ENCODE results near the gene MICAL2. TPM values are rescaled to one million over a fixed set of nuclear protein-coding genes. Genes with fewer than 3 reads are reported as not detected.

MICAL2 gene
- total RNA-seq, 1 donor = 156 TPM

- Histone ChIP-seq H3K9me3 (ENCODE audit: low read depth, low read length) (no peaks in the 10 kb centered on the region), H3K4me3 (ENCODE audit: insufficient read depth, low read length) (no peak overlapping the region), H3K27me3 (ENCODE audit: insufficient read depth, low read length) (no peaks in the 10 kb centered on the region), H3K4me1 (ENCODE audit: insufficient read depth, low read length) (peaks cover 32% of the 10 kb centered on the region), H2AFZ (ENCODE audit: low read length) (no peak overlapping the region), H3K27ac (ENCODE audit: low read depth, low read length) (no peak overlapping the region), H3K79me2 (ENCODE audit: insufficient read depth, low read length) (no peaks in the 10 kb centered on the region), H3K4me2 (ENCODE audit: insufficient read depth, low read length) (no peak overlapping the region), H4K20me1 (ENCODE audit: insufficient read depth, low read length) (no peaks in the 10 kb centered on the region), H3K36me3 (ENCODE audit: insufficient read depth, low read length) (peaks cover 6% of the 10 kb centered on the region)
- TF ChIP-seq, protein P1, sequence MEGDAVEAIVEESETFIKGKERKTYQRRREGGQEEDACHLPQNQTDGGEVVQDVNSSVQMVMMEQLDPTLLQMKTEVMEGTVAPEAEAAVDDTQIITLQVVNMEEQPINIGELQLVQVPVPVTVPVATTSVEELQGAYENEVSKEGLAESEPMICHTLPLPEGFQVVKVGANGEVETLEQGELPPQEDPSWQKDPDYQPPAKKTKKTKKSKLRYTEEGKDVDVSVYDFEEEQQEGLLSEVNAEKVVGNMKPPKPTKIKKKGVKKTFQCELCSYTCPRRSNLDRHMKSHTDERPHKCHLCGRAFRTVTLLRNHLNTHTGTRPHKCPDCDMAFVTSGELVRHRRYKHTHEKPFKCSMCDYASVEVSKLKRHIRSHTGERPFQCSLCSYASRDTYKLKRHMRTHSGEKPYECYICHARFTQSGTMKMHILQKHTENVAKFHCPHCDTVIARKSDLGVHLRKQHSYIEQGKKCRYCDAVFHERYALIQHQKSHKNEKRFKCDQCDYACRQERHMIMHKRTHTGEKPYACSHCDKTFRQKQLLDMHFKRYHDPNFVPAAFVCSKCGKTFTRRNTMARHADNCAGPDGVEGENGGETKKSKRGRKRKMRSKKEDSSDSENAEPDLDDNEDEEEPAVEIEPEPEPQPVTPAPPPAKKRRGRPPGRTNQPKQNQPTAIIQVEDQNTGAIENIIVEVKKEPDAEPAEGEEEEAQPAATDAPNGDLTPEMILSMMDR (IDR thresholded peaks at IDR 0.05; ENCODE audit: extremely low read depth, low read depth, low read length) = no peak
- no peak for DNase-seq (ENCODE audit: insufficient read length, low spot score, missing footprints)
Measured at GRCh38 chr11:12271826-12272366, 161.5 kb downstream of the MICAL2 start.

DNA sequence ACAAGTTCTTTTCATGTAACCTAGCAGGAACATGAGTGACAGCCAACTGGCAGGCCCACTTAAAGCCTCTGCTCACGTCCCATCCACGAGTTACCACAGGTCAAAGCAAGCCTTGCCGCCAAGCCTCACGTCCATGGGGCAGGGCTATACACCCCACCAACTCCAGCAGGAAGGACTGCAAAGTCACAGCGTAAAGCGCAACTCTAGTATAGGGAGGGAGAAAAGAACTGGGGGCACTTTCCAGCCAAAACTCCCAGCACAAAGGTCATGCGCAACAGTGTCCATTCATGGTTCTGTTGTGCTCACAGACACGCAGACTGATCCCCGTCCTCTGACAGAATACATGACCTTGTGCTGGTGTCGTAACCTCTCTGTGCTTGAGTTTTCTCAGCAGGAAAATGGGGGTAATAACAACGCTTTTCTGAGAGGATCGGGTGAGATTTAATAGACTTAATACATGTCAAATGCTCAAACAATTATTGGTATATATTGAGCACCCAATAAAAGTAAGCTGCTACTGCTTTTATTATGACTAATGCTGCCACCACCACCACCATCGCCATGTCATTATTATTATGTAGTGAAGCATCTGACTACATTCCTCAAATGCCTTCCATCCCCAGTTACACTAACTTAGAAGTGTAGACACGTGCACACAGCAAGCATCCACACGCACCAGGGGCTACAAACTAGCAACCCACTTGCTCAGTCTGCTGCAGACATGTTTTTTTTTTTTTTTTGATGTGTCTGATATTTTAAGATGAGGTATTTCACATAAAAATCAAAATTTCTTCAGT is 162.6 kb downstream of the MICAL2 start:
- Histone ChIP-seq H4K20me1 (ENCODE audit: insufficient read depth, low read length) (no peaks in the 10 kb centered on the region), H3K27me3 (ENCODE audit: insufficient read depth, low read length) (no peaks in the 10 kb centered on the region), H3K79me2 (ENCODE audit: insufficient read depth, low read length) (no peaks in the 10 kb centered on the region), H3K27ac (ENCODE audit: low read depth, low read length) (peak overlapping the region; percentile 38), H3K4me3 (ENCODE audit: insufficient read depth, low read length) (no peak overlapping the region), H3K4me2 (ENCODE audit: insufficient read depth, low read length) (no peak overlapping the region), H2AFZ (ENCODE audit: low read length) (no peak overlapping the region), H3K36me3 (ENCODE audit: insufficient read depth, low read length) (no peaks in the 10 kb centered on the region), H3K9me3 (ENCODE audit: low read depth, low read length) (no peaks in the 10 kb centered on the region), H3K4me1 (ENCODE audit: insufficient read depth, low read length) (peaks cover 31% of the 10 kb centered on the region)
- TF ChIP-seq, protein P1 (IDR thresholded peaks at IDR 0.05; ENCODE audit: extremely low read depth, low read depth, low read length) = no peak
- DNase-seq (ENCODE audit: insufficient read length, low spot score, missing footprints) = peak; percentile 73

- Histone ChIP-seq H3K4me3 (ENCODE audit: insufficient read depth, low read length) (no peak overlapping the region), H3K4me2 (ENCODE audit: insufficient read depth, low read length) (no peak overlapping the region), H3K79me2 (ENCODE audit: insufficient read depth, low read length) (no peaks in the 10 kb centered on the region), H3K4me1 (ENCODE audit: insufficient read depth, low read length) (peaks cover 28% of the 10 kb centered on the region), H3K27ac (ENCODE audit: low read depth, low read length) (peak overlapping the region; percentile 38), H2AFZ (ENCODE audit: low read length) (no peak overlapping the region), H3K36me3 (ENCODE audit: insufficient read depth, low read length) (no peaks in the 10 kb centered on the region), H3K9me3 (ENCODE audit: low read depth, low read length) (no peaks in the 10 kb centered on the region), H4K20me1 (ENCODE audit: insufficient read depth, low read length) (no peaks in the 10 kb centered on the region), H3K27me3 (ENCODE audit: insufficient read depth, low read length) (no peaks in the 10 kb centered on the region)
- TF ChIP-seq, protein P1 (IDR thresholded peaks at IDR 0.05; ENCODE audit: extremely low read depth, low read depth, low read length) = no peak
- peak; percentile 10 for DNase-seq (ENCODE audit: insufficient read length, low spot score, missing footprints)
Measured at GRCh38 chr11:12273618-12273995, 163.2 kb downstream of the MICAL2 start.

DNA sequence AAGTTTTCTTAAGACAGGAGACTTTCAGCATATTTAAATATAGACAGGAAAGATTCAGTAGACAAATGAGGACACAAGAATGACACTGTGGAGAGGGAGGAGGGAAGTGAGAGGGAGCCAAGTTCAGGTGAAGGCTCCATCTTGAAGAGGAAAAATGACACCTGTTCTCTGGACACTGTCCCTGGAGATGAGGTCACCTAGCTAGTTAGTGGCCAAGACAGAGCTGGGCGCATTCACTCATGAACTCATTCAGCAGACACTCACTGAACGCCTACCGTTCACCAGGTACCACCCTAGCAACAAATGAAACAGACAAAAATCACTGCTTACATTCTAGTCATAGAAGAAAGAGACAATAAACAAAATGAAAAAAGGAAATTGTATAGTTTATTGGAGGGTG is 163.7 kb downstream of the MICAL2 start:
- H3K4me1 ChIP-seq (ENCODE audit: insufficient read depth, low read length) = peaks cover 28% of the 10 kb centered on the region
- no peaks in the 10 kb centered on the region for H4K20me1 ChIP-seq (ENCODE audit: insufficient read depth, low read length)
- H3K4me2 ChIP-seq (ENCODE audit: insufficient read depth, low read length) = no peak overlapping the region
- TF ChIP-seq, protein P1 (IDR thresholded peaks at IDR 0.05; ENCODE audit: extremely low read depth, low read depth, low read length) = no peak
- no peaks in the 10 kb centered on the region for H3K36me3 ChIP-seq (ENCODE audit: insufficient read depth, low read length)
- peak; percentile 44 for DNase-seq (ENCODE audit: insufficient read length, low spot score, missing footprints)
- H3K27ac ChIP-seq (ENCODE audit: low read depth, low read length) = peak overlapping the region; percentile 52
- H3K9me3 ChIP-seq (ENCODE audit: low read depth, low read length) = no peaks in the 10 kb centered on the region
- no peak overlapping the region for H3K4me3 ChIP-seq (ENCODE audit: insufficient read depth, low read length)
- no peaks in the 10 kb centered on the region for H3K79me2 ChIP-seq (ENCODE audit: insufficient read depth, low read length)
- no peaks in the 10 kb centered on the region for H3K27me3 ChIP-seq (ENCODE audit: insufficient read depth, low read length)
- H2AFZ ChIP-seq (ENCODE audit: low read length) = no peak overlapping the region

Data from osteoblast (primary cell).